GM18511 (cell line): ENCODE results near the gene NEU3.
"Not testable (repeated sequence)": the region's sequence is repeated elsewhere in the genome, so short reads cannot be mapped to it uniquely, and the experiment has no call there.

Experiments
- ATAC-seq: cut with Tn5 transposase; IDR thresholded peaks from one replicate; pipeline ENCODE4 v1.9.1; 2021; ENCODE audit warnings: mild to moderate bottlenecking, moderate library complexity; ENCODE audit not compliant: unreplicated experiment

NEU3 gene

GRCh38 chr11:75028321-75028720 is 39.6 kb downstream of the NEU3 start:
- no peak for ATAC-seq

GRCh38 chr11:75028724-75029123 is 40.0 kb downstream of the NEU3 start:
- no peak for ATAC-seq

GRCh38 chr11:75029836-75030631 is 41.3 kb downstream of the NEU3 start:
- no peak for ATAC-seq

- ATAC-seq: no peak
Measured at GRCh38 chr11:75031224-75031753, 42.6 kb downstream of the NEU3 start.

- ATAC-seq: no peak
Measured at GRCh38 chr11:75031771-75032549, 43.2 kb downstream of the NEU3 start.

- no peak for ATAC-seq
Measured at GRCh38 chr11:75032550-75032935, 43.8 kb downstream of the NEU3 start.

GRCh38 chr11:75033916-75034315 is 45.2 kb downstream of the NEU3 start:
- no peak for ATAC-seq

- ATAC-seq: no peak
Measured at GRCh38 chr11:75035256-75035655, 46.5 kb downstream of the NEU3 start.

- no peak for ATAC-seq
Measured at GRCh38 chr11:75035911-75036565, 47.3 kb downstream of the NEU3 start.

- no peak for ATAC-seq
Measured at GRCh38 chr11:75040167-75040770, 51.5 kb downstream of the NEU3 start.

- ATAC-seq: no peak
Measured at GRCh38 chr11:75041263-75041662, 52.5 kb downstream of the NEU3 start.

- not testable (repeated sequence) for ATAC-seq
Measured at GRCh38 chr11:75041821-75042220, 53.1 kb downstream of the NEU3 start.

GRCh38 chr11:75044381-75045170 is 55.8 kb downstream of the NEU3 start:
- not testable (repeated sequence) for ATAC-seq

GRCh38 chr11:75046668-75047067 is 57.9 kb downstream of the NEU3 start:
- not testable (repeated sequence) for ATAC-seq

GRCh38 chr11:75047191-75047590 is 58.5 kb downstream of the NEU3 start:
- no peak for ATAC-seq

GRCh38 chr11:75049501-75050266 is 61.0 kb downstream of the NEU3 start:
- peak; percentile 57 for ATAC-seq

- no peak for ATAC-seq
Measured at GRCh38 chr11:75050516-75050915, 61.8 kb downstream of the NEU3 start.

- no peak for ATAC-seq
Measured at GRCh38 chr11:75051043-75051442, 62.3 kb downstream of the NEU3 start.

GRCh38 chr11:75052457-75052856 is 63.7 kb downstream of the NEU3 start:
- no peak for ATAC-seq
